Neuronal stem cell (in vitro differentiated cells): ENCODE data around the gene MTMR6.

ENCODE experiments used
- DNase-seq: peaks from one replicate; pipeline ENCODE4 v3.0.0-alpha.2; 2013; ENCODE audit warnings: low spot score
- H2AFZ ChIP-seq: one replicate; pipeline ENCODE4 v1.6.1; 2013; ENCODE audit warnings: mild to moderate bottlenecking, low read length, inconsistent platforms
- H2AK5ac ChIP-seq: 2 replicates; pipeline ENCODE4 v1.6.1; 2013; ENCODE audit warnings: low read depth, mild to moderate bottlenecking, inconsistent platforms, low read length, moderate library complexity, mixed read lengths
- H2BK120ac ChIP-seq: 2 replicates; pipeline ENCODE4 v1.6.1; 2013; ENCODE audit warnings: low read depth, mild to moderate bottlenecking, inconsistent platforms, low read length, moderate library complexity, mixed read lengths
- H2BK12ac ChIP-seq: one replicate; pipeline ENCODE4 v1.6.1; 2013; ENCODE audit warnings: low read length, inconsistent platforms
- H2BK15ac ChIP-seq: 2 replicates; pipeline ENCODE4 v1.6.1; 2013; ENCODE audit warnings: mild to moderate bottlenecking, low read length, inconsistent platforms, mixed read lengths
- H2BK5ac ChIP-seq: one replicate; pipeline ENCODE4 v1.6.1; 2013; ENCODE audit warnings: inconsistent platforms, mild to moderate bottlenecking, low read length, moderate library complexity
- H3K14ac ChIP-seq: one replicate; pipeline ENCODE4 v1.6.1; 2013; ENCODE audit warnings: low read length, inconsistent platforms
- H3K18ac ChIP-seq: 2 replicates; pipeline ENCODE4 v1.6.1; 2013; ENCODE audit warnings: low read length, inconsistent platforms
- H3K23ac ChIP-seq: 2 replicates; pipeline ENCODE4 v1.6.1; 2013; ENCODE audit warnings: low read depth, mild to moderate bottlenecking, mixed read lengths, low read length, inconsistent platforms; ENCODE audit not compliant: poor library complexity
- H3K27ac ChIP-seq: replicated peaks from 3 replicates; pipeline ENCODE4 v1.5.1; 2013; ENCODE audit warnings: low read length, inconsistent platforms
- H3K27me3 ChIP-seq, 3 experiments: 2 replicates each; pipeline ENCODE4 v1.6.1; 2013; ENCODE audit warnings: low read length in 3 of 3, mild to moderate bottlenecking in 2 of 3, inconsistent platforms in 1 of 3, low read depth in 1 of 3, mixed read lengths in 1 of 3, moderate library complexity in 1 of 3; ENCODE audit not compliant: control insufficient read depth in 3 of 3, insufficient read depth in 3 of 3
- H3K36me3 ChIP-seq, 2 donors: replicated peaks in 1 of 2; 2 replicates each; pipeline ENCODE4 v1.6.1; 2013; ENCODE audit warnings: low read length in 2 of 2; ENCODE audit not compliant: control insufficient read depth in 2 of 2, insufficient read depth in 2 of 2
- H3K4ac ChIP-seq: 2 replicates; pipeline ENCODE4 v1.6.1; 2013; ENCODE audit warnings: inconsistent platforms, mild to moderate bottlenecking, low read length, moderate library complexity
- H3K4me1 ChIP-seq, 2 donors: 1 replicate in 1 of 2; 2 replicates in 1 of 2; pipeline ENCODE4 v1.6.1; 2013; ENCODE audit warnings: low read length in 2 of 2, low read depth in 1 of 2; ENCODE audit not compliant: control insufficient read depth in 2 of 2, insufficient read depth in 1 of 2
- H3K4me2 ChIP-seq: one replicate; pipeline ENCODE4 v1.6.1; 2013; ENCODE audit warnings: mild to moderate bottlenecking, low read length, inconsistent platforms; ENCODE audit not compliant: insufficient read depth, poor library complexity, severe bottlenecking
- H3K4me3 ChIP-seq, 2 donors: 2 replicates each; pipeline ENCODE4 v1.5.1; 2013; ENCODE audit warnings: low read length in 2 of 2, mild to moderate bottlenecking in 2 of 2, inconsistent platforms in 1 of 2, moderate library complexity in 1 of 2
- H3K79me1 ChIP-seq: one replicate; pipeline ENCODE4 v1.6.1; 2013; ENCODE audit warnings: low read depth, mild to moderate bottlenecking, inconsistent platforms, low read length, moderate library complexity
- H3K9ac ChIP-seq: one replicate; pipeline ENCODE4 v1.6.1; 2013; ENCODE audit warnings: mild to moderate bottlenecking, low read depth, low read length, inconsistent platforms; ENCODE audit not compliant: poor library complexity
- H3K9me3 ChIP-seq, 2 donors: replicated peaks in 1 of 2; 2 replicates each; pipeline versions ENCODE3 to v1.6.1; 2013; ENCODE audit warnings: low read length in 2 of 2, mild to moderate bottlenecking in 2 of 2, inconsistent platforms in 1 of 2, low read depth in 1 of 2, mixed read lengths in 1 of 2, moderate library complexity in 1 of 2; ENCODE audit not compliant: control insufficient read depth in 2 of 2, insufficient read depth in 1 of 2
- H4K8ac ChIP-seq: one replicate; pipeline ENCODE4 v1.6.1; 2013; ENCODE audit warnings: low read depth, mild to moderate bottlenecking, inconsistent platforms, low read length, moderate library complexity
- H4K91ac ChIP-seq: one replicate; pipeline ENCODE4 v1.6.1; 2013; ENCODE audit warnings: low read length, low read depth, mild to moderate bottlenecking, inconsistent platforms; ENCODE audit not compliant: poor library complexity
- WGBS, 2 donors: extraction: QIAGEN DNeasy Blood & Tissue Kit; methylation state at CpG; one replicate each; pipeline ENCODE4 v1.1.7; 2013; ENCODE audit warnings: missing lambda C conversion rate in 2 of 2, mixed read lengths in 1 of 2; ENCODE audit not compliant: insufficient read length in 2 of 2, insufficient replicate concordance in 1 of 2; ENCODE audit errors: extremely low coverage in 2 of 2; 5-methylcytosine and 5-hydroxymethylcytosine counted together

MTMR6 gene

GRCh38 chr13:25247360-25247759 lies 39.9 kb downstream of the MTMR6 start:
- Histone ChIP-seq H2BK120ac (no peak overlapping the region), H2AFZ (no peak overlapping the region), H3K4me3 (no peak overlapping the region), H3K14ac (no peak overlapping the region), H4K8ac (no peak overlapping the region), H3K27me3 (no peaks in the 10 kb centered on the region), H3K4ac (no peak overlapping the region), H2BK5ac (no peak overlapping the region), H2BK12ac (no peak overlapping the region), H4K91ac (no peak overlapping the region), H2AK5ac (no peak overlapping the region), H3K79me1 (no peaks in the 10 kb centered on the region), H3K4me2 (no peak overlapping the region), H3K23ac (no peak overlapping the region), H3K9ac (no peak overlapping the region), H3K9me3 (no peaks in the 10 kb centered on the region), H3K27ac (no peak overlapping the region), H3K4me1 (no peaks in the 10 kb centered on the region), H2BK15ac (no peak overlapping the region), H3K36me3 (peaks cover 0 to 28% of the 10 kb centered on the region in 2 donors), H3K18ac (no peak overlapping the region)
- DNase-seq = no peak

GRCh38 chr13:25244123-25244522 lies 43.2 kb downstream of the MTMR6 start:
- no peaks in the 10 kb centered on the region for H3K79me1 ChIP-seq
- H2BK120ac ChIP-seq = no peak overlapping the region
- H4K91ac ChIP-seq = no peak overlapping the region
- no peaks in the 10 kb centered on the region for H3K27me3 ChIP-seq
- no peak overlapping the region for H3K18ac ChIP-seq
- H3K4me2 ChIP-seq = no peak overlapping the region
- H3K4ac ChIP-seq = no peak overlapping the region
- H2BK12ac ChIP-seq = no peak overlapping the region
- DNase-seq = no peak
- H3K4me3 ChIP-seq = no peak overlapping the region
- H3K36me3 ChIP-seq = peaks cover 0 to 6% of the 10 kb centered on the region in 2 donors
- H3K9me3 ChIP-seq = no peaks in the 10 kb centered on the region
- no peak overlapping the region for H3K9ac ChIP-seq
- WGBS, 2 donors = no CpG with 5 or more reads among the region's 6 CpGs
- no peak overlapping the region for H2BK5ac ChIP-seq
- no peak overlapping the region for H2AFZ ChIP-seq
- no peaks in the 10 kb centered on the region for H3K4me1 ChIP-seq
- H3K23ac ChIP-seq = no peak overlapping the region
- no peak overlapping the region for H4K8ac ChIP-seq
- no peak overlapping the region for H3K27ac ChIP-seq
- no peak overlapping the region for H2AK5ac ChIP-seq
- H3K14ac ChIP-seq = no peak overlapping the region
- H2BK15ac ChIP-seq = no peak overlapping the region

GRCh38 chr13:25242956-25243355 lies 44.3 kb downstream of the MTMR6 start:
- no peaks in the 10 kb centered on the region for H3K4me1 ChIP-seq
- no peak overlapping the region for H3K18ac ChIP-seq
- H3K9ac ChIP-seq = no peak overlapping the region
- no peak overlapping the region for H2AK5ac ChIP-seq
- DNase-seq = no peak
- peaks cover 0 to 6% of the 10 kb centered on the region in 2 donors for H3K36me3 ChIP-seq
- no peak overlapping the region for H4K91ac ChIP-seq
- H2AFZ ChIP-seq = no peak overlapping the region
- no peak overlapping the region for H2BK120ac ChIP-seq
- WGBS, 2 donors = no CpG with 5 or more reads among the region's 3 CpGs
- no peak overlapping the region for H3K14ac ChIP-seq
- H3K9me3 ChIP-seq = no peaks in the 10 kb centered on the region
- no peak overlapping the region for H3K4me3 ChIP-seq
- no peak overlapping the region for H3K23ac ChIP-seq
- no peaks in the 10 kb centered on the region for H3K79me1 ChIP-seq
- no peak overlapping the region for H2BK5ac ChIP-seq
- H3K27me3 ChIP-seq = no peaks in the 10 kb centered on the region
- H3K27ac ChIP-seq = no peak overlapping the region
- H3K4me2 ChIP-seq = no peak overlapping the region
- no peak overlapping the region for H3K4ac ChIP-seq
- no peak overlapping the region for H2BK12ac ChIP-seq
- no peak overlapping the region for H2BK15ac ChIP-seq
- no peak overlapping the region for H4K8ac ChIP-seq

- no peak overlapping the region for H4K8ac ChIP-seq
- no peak overlapping the region for H3K4me2 ChIP-seq
- no peak overlapping the region for H2AK5ac ChIP-seq
- H3K36me3 ChIP-seq = no peaks in the 10 kb centered on the region
- H3K4me3 ChIP-seq = no peak overlapping the region
- H3K79me1 ChIP-seq = no peaks in the 10 kb centered on the region
- H3K18ac ChIP-seq = no peak overlapping the region
- WGBS, 2 donors = no CpG with 5 or more reads among the region's 1 CpG
- H3K27me3 ChIP-seq = no peaks in the 10 kb centered on the region
- H3K9me3 ChIP-seq = no peaks in the 10 kb centered on the region
- no peak for DNase-seq
- no peak overlapping the region for H3K23ac ChIP-seq
- no peak overlapping the region for H3K27ac ChIP-seq
- no peak overlapping the region for H4K91ac ChIP-seq
- no peak overlapping the region for H2BK5ac ChIP-seq
- H2BK15ac ChIP-seq = no peak overlapping the region
- H3K14ac ChIP-seq = no peak overlapping the region
- H3K4ac ChIP-seq = no peak overlapping the region
- no peak overlapping the region for H2BK120ac ChIP-seq
- no peak overlapping the region for H2BK12ac ChIP-seq
- no peak overlapping the region for H3K9ac ChIP-seq
- no peak overlapping the region for H2AFZ ChIP-seq
- no peaks in the 10 kb centered on the region for H3K4me1 ChIP-seq
Measured at GRCh38 chr13:25241007-25241406, 46.3 kb downstream of the MTMR6 start.
